ENCODE data around the gene PARP3. TPM values are rescaled to one million over a fixed set of nuclear protein-coding genes. Genes with fewer than 3 reads are reported as not detected.

PARP3 gene
- total RNA-seq, 1 experiment from 2014 or later = 17.5 TPM

DNA sequence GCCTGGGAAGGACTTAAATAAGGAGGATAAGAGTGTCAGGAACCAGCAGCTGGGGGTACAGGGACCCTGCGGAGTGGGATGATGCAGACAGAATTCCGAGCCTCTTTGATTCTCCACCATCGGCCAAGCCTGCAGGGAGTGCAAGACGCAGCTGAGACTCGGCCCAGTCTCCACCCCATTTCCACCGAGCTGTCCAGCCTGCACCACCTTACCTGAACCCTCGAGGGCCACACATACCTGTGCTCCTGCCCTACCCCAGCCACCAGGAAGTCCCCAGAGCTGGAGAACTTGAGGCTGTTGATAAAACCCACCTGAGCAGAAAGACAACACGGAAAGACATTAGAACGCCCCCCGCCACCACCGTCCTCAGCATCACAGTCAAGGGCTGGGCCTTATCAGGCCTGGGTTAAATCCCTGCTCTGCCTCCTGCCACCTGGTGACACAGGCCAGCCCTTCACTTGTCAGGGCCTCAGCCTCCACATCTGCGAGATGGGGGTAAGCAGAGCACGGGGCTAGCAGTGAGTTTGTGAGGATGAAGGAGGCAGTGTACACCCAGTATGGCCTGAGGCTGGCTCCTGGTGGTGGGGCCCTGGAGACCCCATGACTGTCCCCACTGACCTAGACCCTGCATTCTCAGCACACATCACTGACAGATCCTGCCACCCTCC, 8.6 kb upstream of the PARP3 start (continued):
- TF ChIP-seq, protein P1, sequence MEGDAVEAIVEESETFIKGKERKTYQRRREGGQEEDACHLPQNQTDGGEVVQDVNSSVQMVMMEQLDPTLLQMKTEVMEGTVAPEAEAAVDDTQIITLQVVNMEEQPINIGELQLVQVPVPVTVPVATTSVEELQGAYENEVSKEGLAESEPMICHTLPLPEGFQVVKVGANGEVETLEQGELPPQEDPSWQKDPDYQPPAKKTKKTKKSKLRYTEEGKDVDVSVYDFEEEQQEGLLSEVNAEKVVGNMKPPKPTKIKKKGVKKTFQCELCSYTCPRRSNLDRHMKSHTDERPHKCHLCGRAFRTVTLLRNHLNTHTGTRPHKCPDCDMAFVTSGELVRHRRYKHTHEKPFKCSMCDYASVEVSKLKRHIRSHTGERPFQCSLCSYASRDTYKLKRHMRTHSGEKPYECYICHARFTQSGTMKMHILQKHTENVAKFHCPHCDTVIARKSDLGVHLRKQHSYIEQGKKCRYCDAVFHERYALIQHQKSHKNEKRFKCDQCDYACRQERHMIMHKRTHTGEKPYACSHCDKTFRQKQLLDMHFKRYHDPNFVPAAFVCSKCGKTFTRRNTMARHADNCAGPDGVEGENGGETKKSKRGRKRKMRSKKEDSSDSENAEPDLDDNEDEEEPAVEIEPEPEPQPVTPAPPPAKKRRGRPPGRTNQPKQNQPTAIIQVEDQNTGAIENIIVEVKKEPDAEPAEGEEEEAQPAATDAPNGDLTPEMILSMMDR (IDR thresholded peaks at IDR 0.05 in 2 of 3, conservative IDR thresholded peaks at IDR 0.05 in 1 of 3; ENCODE audit: borderline replicate concordance in 1 of 3, insufficient read depth in 1 of 3, low read depth in 2 of 3, low read length in 2 of 3) = no peak
- no peak for TF ChIP-seq EGR1 (IDR thresholded peaks at IDR 0.05; ENCODE audit: low read depth)

DNA sequence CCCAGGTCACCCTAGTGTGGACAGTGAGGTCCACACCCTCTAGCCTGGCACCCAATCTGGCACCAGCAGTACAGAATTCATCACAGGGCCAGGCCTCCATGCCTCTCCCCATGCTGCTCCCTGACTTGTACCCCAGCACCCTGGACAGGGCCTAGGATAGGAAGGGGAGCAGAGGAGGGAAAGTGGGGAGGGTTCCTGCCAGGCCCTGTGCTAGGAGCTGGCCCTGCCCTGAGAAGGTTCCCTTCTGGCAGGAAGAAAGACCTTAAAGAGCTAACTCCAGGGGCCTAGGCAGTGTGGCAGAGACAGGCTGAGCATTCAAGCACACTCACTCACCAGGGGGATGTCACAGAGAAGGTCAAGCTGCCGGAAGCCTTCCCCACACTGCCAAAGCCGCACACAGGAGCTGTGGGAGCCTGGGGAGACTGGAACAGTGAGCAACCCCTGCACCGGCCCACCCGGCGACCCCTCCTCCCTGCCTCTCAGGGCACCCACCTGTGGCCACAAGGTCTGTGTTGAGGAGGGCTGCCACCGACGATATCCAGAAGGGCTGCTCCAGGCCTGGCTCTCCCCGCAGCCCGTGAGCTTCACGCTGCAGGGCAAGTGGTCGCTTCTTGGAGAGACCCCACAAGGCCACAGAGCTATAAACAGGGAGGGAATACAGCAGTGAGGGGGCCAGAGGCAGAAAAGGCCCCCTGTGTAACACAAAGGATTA, 7.9 kb upstream of the PARP3 start:
- peaks cover 27% of the 10 kb centered on the region for H3K79me2 ChIP-seq (ENCODE audit: insufficient read depth, low read length)
- no peak overlapping the region for H2AFZ ChIP-seq (ENCODE audit: low read depth, low read length, poor library complexity, severe bottlenecking)
- CTCF ChIA-PET = no interaction called here
- H3K4me1 ChIP-seq (ENCODE audit: control insufficient read depth in 1 of 2, insufficient read depth in 2 of 2, low read length in 2 of 2) = no peaks in the 10 kb centered on the region
- no TSS peak for BruUV-seq (replicated peaks)
- ATAC-seq (no peak), DNase-seq (ENCODE audit: low read depth, low spot score) (no peak)
- no peak for TF ChIP-seq EGR1 (IDR thresholded peaks at IDR 0.05; ENCODE audit: low read depth)
- peaks cover 29 to 64% of the 10 kb centered on the region in 2 experiments for H3K36me3 ChIP-seq (ENCODE audit: control insufficient read depth in 1 of 2, insufficient read depth in 2 of 2, low read length in 2 of 2)
- no peak overlapping the region for H3K9ac ChIP-seq (ENCODE audit: low read length)
- H3K4me3 ChIP-seq (replicated peaks in 1 of 2; ENCODE audit: low read depth in 1 of 2, low read length in 2 of 2) = no peak overlapping the region
- no peaks in the 10 kb centered on the region for H3K27me3 ChIP-seq (ENCODE audit: insufficient read depth, low read length)
- H3K4me2 ChIP-seq (ENCODE audit: low read length) = no peak overlapping the region
- no peaks in the 10 kb centered on the region for H3K9me3 ChIP-seq (ENCODE audit: control insufficient read depth in 1 of 2, insufficient read depth in 1 of 2, low read depth in 1 of 2, low read length in 2 of 2)
- intact Hi-C loops (cut with micrococcal nuclease) = no loop called here
- POLR2A ChIA-PET = no interaction called here
- H4K20me1 ChIP-seq (ENCODE audit: insufficient read depth) = no peaks in the 10 kb centered on the region
- no peaks in the 10 kb centered on the region for H3K9me2 ChIP-seq (ENCODE audit: insufficient read depth)
- RAD21 ChIA-PET (ENCODE audit: low non-redundant PET in 1 of 2, low total read pairs in 2 of 2, uncharacterized antibody in 2 of 2, unreplicated experiment in 2 of 2) = no interaction called here
- H3K27ac ChIP-seq (ENCODE audit: low read depth, low read length) = no peak overlapping the region
